H9 (cell line): ENCODE measurements around the gene INVS. TPM values are rescaled to one million over a fixed set of nuclear protein-coding genes. Genes with fewer than 3 reads are reported as not detected.

ENCODE experiments used
- DNase-seq: peaks from one replicate; pipeline ENCODE4 v3.0.0-alpha.2; 2017
- H2AFZ ChIP-seq: one replicate; pipeline ENCODE4 v1.6.1; 2013; ENCODE audit warnings: mild to moderate bottlenecking, low read length, control low read depth, moderate library complexity
- H2AK5ac ChIP-seq: 2 replicates; pipeline ENCODE4 v1.6.1; 2013; ENCODE audit warnings: low read length, control low read depth, mixed read lengths; ENCODE audit not compliant: insufficient read length
- H2BK120ac ChIP-seq: one replicate; pipeline ENCODE4 v1.6.1; 2013; ENCODE audit warnings: low read depth, mild to moderate bottlenecking, low read length, control low read depth, inconsistent platforms; ENCODE audit not compliant: poor library complexity, severe bottlenecking
- H2BK12ac ChIP-seq: 2 replicates; pipeline ENCODE4 v1.6.1; 2013; ENCODE audit warnings: low read length, control low read depth, mixed read lengths, low read depth; ENCODE audit not compliant: insufficient read length
- H2BK15ac ChIP-seq: 2 replicates; pipeline ENCODE4 v1.6.1; 2013; ENCODE audit warnings: low read depth, low read length, control low read depth
- H2BK20ac ChIP-seq: one replicate; pipeline ENCODE4 v1.6.1; 2013; ENCODE audit warnings: low read depth, mild to moderate bottlenecking, low read length, control low read depth, inconsistent platforms; ENCODE audit not compliant: poor library complexity, severe bottlenecking
- H2BK5ac ChIP-seq: 2 replicates; pipeline ENCODE4 v1.6.1; 2013; ENCODE audit warnings: low read length, control low read depth, mixed read lengths; ENCODE audit not compliant: insufficient read length
- H3K14ac ChIP-seq: 2 replicates; pipeline ENCODE4 v1.6.1; 2013; ENCODE audit warnings: low read length, control low read depth; ENCODE audit not compliant: insufficient read depth
- H3K18ac ChIP-seq: 2 replicates; pipeline ENCODE4 v1.6.1; 2013; ENCODE audit warnings: low read depth, mild to moderate bottlenecking, mixed read lengths, low read length, control low read depth; ENCODE audit not compliant: insufficient read length
- H3K23ac ChIP-seq: 2 replicates; pipeline ENCODE4 v1.6.1; 2013; ENCODE audit warnings: low read length, control low read depth, mixed read lengths, low read depth; ENCODE audit not compliant: insufficient read length
- H3K23me2 ChIP-seq: 2 replicates; pipeline ENCODE4 v1.6.1; 2013; ENCODE audit warnings: low read depth, mild to moderate bottlenecking, mixed read lengths, low read length, control low read depth; ENCODE audit not compliant: insufficient read length, poor library complexity, severe bottlenecking
- H3K27ac ChIP-seq: 2 replicates; pipeline ENCODE4 v1.5.1; 2013; ENCODE audit warnings: low read length, control low read depth, mixed read lengths, low read depth; ENCODE audit not compliant: insufficient read length
- H3K27me3 ChIP-seq: 2 replicates; pipeline ENCODE4 v1.6.1; 2013; ENCODE audit warnings: low read length, control low read depth, inconsistent platforms; ENCODE audit not compliant: insufficient read depth
- H3K4ac ChIP-seq: 2 replicates; pipeline ENCODE4 v1.6.1; 2013; ENCODE audit warnings: low read depth, mild to moderate bottlenecking, control low read depth, inconsistent platforms, low read length, moderate library complexity
- H3K4me1 ChIP-seq: 2 replicates; pipeline ENCODE4 v1.6.1; 2013; ENCODE audit warnings: low read length, control low read depth, inconsistent platforms; ENCODE audit not compliant: insufficient read depth
- H3K4me2 ChIP-seq: 2 replicates; pipeline ENCODE4 v1.6.1; 2013; ENCODE audit warnings: low read length, control low read depth, mixed read lengths; ENCODE audit not compliant: insufficient read length, insufficient read depth
- H3K56ac ChIP-seq: 2 replicates; pipeline ENCODE4 v1.6.1; 2013; ENCODE audit warnings: low read depth, mild to moderate bottlenecking, mixed read lengths, low read length, control low read depth; ENCODE audit not compliant: insufficient read length
- H3K79me1 ChIP-seq: 2 replicates; pipeline ENCODE4 v1.6.1; 2013; ENCODE audit warnings: low read depth, mild to moderate bottlenecking, moderate library complexity, low read length, control low read depth, inconsistent platforms; ENCODE audit not compliant: insufficient read depth, poor library complexity, severe bottlenecking
- H3K79me2 ChIP-seq: 2 replicates; pipeline ENCODE4 v1.6.1; 2013; ENCODE audit warnings: low read length, control low read depth, inconsistent platforms; ENCODE audit not compliant: insufficient read depth
- H3K9ac ChIP-seq: 2 replicates; pipeline ENCODE4 v1.6.1; 2013; ENCODE audit warnings: low read length, control low read depth, mixed read lengths; ENCODE audit not compliant: insufficient read length; ENCODE audit errors: extremely low read depth
- H3K9me3 ChIP-seq: one replicate; pipeline ENCODE4 v1.6.1; 2013; ENCODE audit warnings: low read depth, low read length, inconsistent platforms; ENCODE audit not compliant: control insufficient read depth
- H3T11ph ChIP-seq: one replicate; pipeline ENCODE4 v1.6.1; 2013; ENCODE audit warnings: mild to moderate bottlenecking, low read length, control low read depth, inconsistent platforms
- H4K20me1 ChIP-seq: one replicate; pipeline ENCODE4 v1.6.1; 2013; ENCODE audit not compliant: control insufficient read depth, insufficient read length, insufficient read depth
- H4K5ac ChIP-seq: 2 replicates; pipeline ENCODE4 v1.6.1; 2013; ENCODE audit warnings: low read depth, mild to moderate bottlenecking, mixed read lengths, low read length, control low read depth; ENCODE audit not compliant: insufficient read length
- H4K8ac ChIP-seq: replicated peaks from 2 replicates; pipeline ENCODE4 v1.6.1; 2013; ENCODE audit warnings: low read length, control low read depth, mixed read lengths, low read depth; ENCODE audit not compliant: insufficient read length
- H4K91ac ChIP-seq: 2 replicates; pipeline ENCODE4 v1.6.1; 2013; ENCODE audit warnings: low read depth, mild to moderate bottlenecking, moderate library complexity, mixed read lengths, low read length, control low read depth; ENCODE audit not compliant: insufficient read length
- H3K27ac Mint-ChIP-seq, 3 experiments: 2 replicates in 2 of 3; 3 replicates in 1 of 3; pipeline ENCODE4 v1.8.0; 2020 to 2021; ENCODE audit warnings: mixed read lengths in 3 of 3, mild to moderate bottlenecking in 1 of 3, moderate library complexity in 1 of 3
- H3K27me3 Mint-ChIP-seq: 2 replicates; pipeline ENCODE4 v1.8.0; 2021; ENCODE audit warnings: low read depth, mild to moderate bottlenecking, moderate library complexity, mixed read lengths
- H3K36me3 Mint-ChIP-seq, 3 experiments: 2 replicates in 2 of 3; 3 replicates in 1 of 3; pipeline ENCODE4 v1.8.0; 2020 to 2021; ENCODE audit warnings: low read depth in 3 of 3, mixed read lengths in 3 of 3; ENCODE audit not compliant: insufficient read depth in 1 of 3
- H3K4me1 Mint-ChIP-seq, 2 experiments: 2 replicates each; pipeline ENCODE4 v1.8.0; 2020; ENCODE audit warnings: mixed read lengths in 2 of 2
- H3K4me3 Mint-ChIP-seq, 2 experiments: 2 replicates in 1 of 2; 3 replicates in 1 of 2; pipeline ENCODE4 v1.8.0; 2020 to 2021; ENCODE audit warnings: mild to moderate bottlenecking in 2 of 2, mixed read lengths in 2 of 2, moderate library complexity in 1 of 2
- H3K9me3 Mint-ChIP-seq, 2 experiments: 2 replicates in 1 of 2; 3 replicates in 1 of 2; pipeline ENCODE4 v1.8.0; 2020; ENCODE audit warnings: mild to moderate bottlenecking in 2 of 2, mixed read lengths in 2 of 2, moderate library complexity in 1 of 2
- WGBS: extraction: QIAGEN DNeasy Blood & Tissue Kit; methylation state at CpG from one replicate; pipeline ENCODE4 v1.1.7; 2013; ENCODE audit warnings: missing lambda C conversion rate, low lambda C conversion rate, mixed read lengths; ENCODE audit not compliant: insufficient read length; ENCODE audit errors: extremely low coverage; 5-methylcytosine and 5-hydroxymethylcytosine counted together
- total RNA-seq: library from RNA; stranded (reverse); gene quantifications from 2 replicates; pipeline ENCODE4 v1.2.1, GENCODE V29; 2021
- TF ChIP-seq, protein P1 (sequence below): fragments of 200-600 bp; sonication (generic); conservative IDR thresholded peaks from 3 replicates; pipeline ENCODE4 v1.8.0; 2021; ENCODE audit warnings: antibody characterized with exemption, mild to moderate bottlenecking

Gene INVS
- total RNA-seq, 1 experiment from 2014 or later: 7.5 TPM

DNA sequence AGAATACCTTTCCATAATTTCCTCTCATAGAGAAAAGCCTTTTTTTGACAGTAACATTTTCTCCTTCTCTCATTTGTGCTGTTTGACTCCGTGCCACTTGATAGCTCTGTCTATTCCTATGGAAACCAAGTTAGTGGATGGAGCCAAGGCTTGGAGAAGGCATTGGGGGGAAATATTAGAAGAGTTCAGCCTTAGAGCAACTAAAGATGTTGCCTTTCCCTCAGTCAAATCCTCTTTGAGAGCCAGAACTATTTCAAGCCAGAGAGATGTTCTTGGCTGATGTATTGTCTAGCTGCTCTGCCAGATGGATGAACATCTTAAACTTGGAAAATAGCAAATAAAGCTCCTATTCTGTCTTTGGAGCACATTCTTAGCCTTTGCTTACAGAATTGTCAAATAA is 112.4 kb downstream of the INVS start:
- H4K8ac ChIP-seq: no peak overlapping the region

More for the DNA sequence above, 112.4 kb downstream of the INVS start:
- no peak for DNase-seq
- TF ChIP-seq, protein P1, sequence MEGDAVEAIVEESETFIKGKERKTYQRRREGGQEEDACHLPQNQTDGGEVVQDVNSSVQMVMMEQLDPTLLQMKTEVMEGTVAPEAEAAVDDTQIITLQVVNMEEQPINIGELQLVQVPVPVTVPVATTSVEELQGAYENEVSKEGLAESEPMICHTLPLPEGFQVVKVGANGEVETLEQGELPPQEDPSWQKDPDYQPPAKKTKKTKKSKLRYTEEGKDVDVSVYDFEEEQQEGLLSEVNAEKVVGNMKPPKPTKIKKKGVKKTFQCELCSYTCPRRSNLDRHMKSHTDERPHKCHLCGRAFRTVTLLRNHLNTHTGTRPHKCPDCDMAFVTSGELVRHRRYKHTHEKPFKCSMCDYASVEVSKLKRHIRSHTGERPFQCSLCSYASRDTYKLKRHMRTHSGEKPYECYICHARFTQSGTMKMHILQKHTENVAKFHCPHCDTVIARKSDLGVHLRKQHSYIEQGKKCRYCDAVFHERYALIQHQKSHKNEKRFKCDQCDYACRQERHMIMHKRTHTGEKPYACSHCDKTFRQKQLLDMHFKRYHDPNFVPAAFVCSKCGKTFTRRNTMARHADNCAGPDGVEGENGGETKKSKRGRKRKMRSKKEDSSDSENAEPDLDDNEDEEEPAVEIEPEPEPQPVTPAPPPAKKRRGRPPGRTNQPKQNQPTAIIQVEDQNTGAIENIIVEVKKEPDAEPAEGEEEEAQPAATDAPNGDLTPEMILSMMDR: no peak
- Histone ChIP-seq H2BK15ac (no peak overlapping the region), H3K18ac (no peak overlapping the region), H4K20me1 (no peaks in the 10 kb centered on the region), H2BK20ac (no peak overlapping the region), H2BK12ac (no peak overlapping the region), H3K4ac (no peak overlapping the region), H2BK120ac (no peak overlapping the region), H3T11ph (no peak overlapping the region), H3K79me2 (no peaks in the 10 kb centered on the region), H3K23me2 (no peaks in the 10 kb centered on the region), H2BK5ac (no peak overlapping the region), H3K27me3 (no peaks in the 10 kb centered on the region), H4K5ac (no peak overlapping the region), H4K91ac (no peak overlapping the region), H3K4me2 (no peak overlapping the region), H3K56ac (no peak overlapping the region), H3K14ac (no peak overlapping the region), H2AK5ac (no peak overlapping the region), H3K9ac (no peak overlapping the region), H3K27ac (no peak overlapping the region), H3K23ac (no peak overlapping the region), H2AFZ (no peak overlapping the region), H3K9me3 (no peaks in the 10 kb centered on the region), H3K4me1 (peaks cover 6% of the 10 kb centered on the region), H3K79me1 (no peaks in the 10 kb centered on the region)
- Mint-ChIP-seq H3K27ac (no peak overlapping the region), H3K4me3 (no peak overlapping the region), H3K36me3 (no peaks in the 10 kb centered on the region), H3K4me1 (peaks cover 7 to 17% of the 10 kb centered on the region in 2 experiments), H3K27me3 (no peaks in the 10 kb centered on the region), H3K9me3 (no peaks in the 10 kb centered on the region)
- WGBS: no CpG with 5 or more reads among the region's 1 CpG
